ENCODE data around the gene LGR6. TPM values are rescaled to one million over a fixed set of nuclear protein-coding genes. Genes with fewer than 3 reads are reported as not detected.
A peak's percentile ranks its signal among the peaks of the same experiment; 100 is the strongest.

LGR6 gene
- total and polyA plus RNA-seq, 8 donors: 0.15 to 3.5 (median 0.58) TPM; not detected in 4

- peaks cover 0 to 14% (median 0%) of the 10 kb centered on the region in 3 donors for H3K27me3 ChIP-seq
- H3K27ac ChIP-seq: peak overlapping the region in 3 of 5 donors; percentile 74 to 84 (median 80)
- 68 to 73% (median 72%) methylated on average over 10 to 12 of the region's 12 CpGs for WGBS, 5 donors
- DNase-seq: no peak
- no peak for TF ChIP-seq EP300 (IDR thresholded peaks at IDR 0.05)
- no peak for TF ChIP-seq CTCF (IDR thresholded peaks at IDR 0.05)
- TF ChIP-seq POLR2AphosphoS5 (IDR thresholded peaks at IDR 0.05): no peak
- TF ChIP-seq POLR2A (IDR thresholded peaks at IDR 0.05): no peak
- intact Hi-C loops (cut with DNase I; ENCODE audit: low total_unique reads): no loop called here
- H3K4me3 ChIP-seq: no peak overlapping the region
- peaks cover 0 to 38% (median 13%) of the 10 kb centered on the region in 4 donors for H3K4me1 ChIP-seq
- H3K36me3 ChIP-seq: no peaks in the 10 kb centered on the region
- H3K9me3 ChIP-seq: no peaks in the 10 kb centered on the region
Measured at GRCh38 chr1:202163281-202164270, 30.0 kb upstream of the LGR6 start.

GRCh38 chr1:202164271-202165037 is 29.1 kb upstream of the LGR6 start:
- intact Hi-C loops (cut with DNase I; ENCODE audit: low total_unique reads): no loop called here
- Histone ChIP-seq H3K4me3 (no peak overlapping the region), H3K36me3 (no peaks in the 10 kb centered on the region), H3K9me3 (no peaks in the 10 kb centered on the region), H3K27ac (peak overlapping the region in 1 of 5 donors; percentile 26), H3K27me3 (peaks cover 0 to 14% (median 0%) of the 10 kb centered on the region in 3 donors), H3K4me1 (peaks cover 0 to 38% (median 13%) of the 10 kb centered on the region in 4 donors)
- peak in 1 of 2 donors; percentile 55 for DNase-seq
- TF ChIP-seq EP300 (IDR thresholded peaks at IDR 0.05) (no peak), POLR2AphosphoS5 (IDR thresholded peaks at IDR 0.05) (no peak), CTCF (IDR thresholded peaks at IDR 0.05) (no peak), POLR2A (IDR thresholded peaks at IDR 0.05) (no peak)
- 62 to 73% (median 67%) methylated on average over 9 to 11 of the region's 11 CpGs for WGBS, 5 donors

GRCh38 chr1:202165267-202165941 is 28.2 kb upstream of the LGR6 start:
- TF ChIP-seq CTCF (IDR thresholded peaks at IDR 0.05) (no peak), POLR2AphosphoS5 (IDR thresholded peaks at IDR 0.05) (no peak), EP300 (IDR thresholded peaks at IDR 0.05) (no peak), POLR2A (IDR thresholded peaks at IDR 0.05) (no peak)
- Histone ChIP-seq H3K27me3 (peaks cover 0 to 11% (median 0%) of the 10 kb centered on the region in 3 donors), H3K4me1 (peaks cover 0 to 38% (median 13%) of the 10 kb centered on the region in 4 donors), H3K36me3 (no peaks in the 10 kb centered on the region), H3K4me3 (no peak overlapping the region), H3K27ac (no peak overlapping the region), H3K9me3 (no peaks in the 10 kb centered on the region)
- peak in 1 of 2 donors; percentile 75 for DNase-seq
- intact Hi-C loops (cut with DNase I; ENCODE audit: low total_unique reads): no loop called here
- 74 to 89% (median 82%) methylated on average over 19 to 20 of the region's 20 CpGs for WGBS, 5 donors
